RWPE2 (cell line): ENCODE results near the gene MBTPS1.

ENCODE experiments used
- ATAC-seq: fragments of 200-7000 bp; cut with Tn5 transposase; 3 replicates; pipeline ENCODE4 v1.9.1; 2021; ENCODE audit warnings: low read depth
- DNase-seq: peaks from one replicate; pipeline ENCODE4 v3.0.0-alpha.2; 2020; ENCODE audit warnings: low spot score
- H3K27ac ChIP-seq: fragments of 450-650 bp; 2 replicates; pipeline ENCODE4 v1.5.1; 2017; ENCODE audit warnings: mild to moderate bottlenecking; ENCODE audit not compliant: poor library complexity, severe bottlenecking
- H3K27me3 ChIP-seq: fragments of 250-450 bp; sonication (Bioruptor Pico); 2 replicates; pipeline ENCODE4 v1.5.1; 2021; ENCODE audit warnings: mild to moderate bottlenecking, moderate library complexity; ENCODE audit not compliant: insufficient read depth, poor library complexity, severe bottlenecking
- H3K36me3 ChIP-seq: fragments of 250-450 bp; sonication (Bioruptor Pico); 2 replicates; pipeline ENCODE4 v1.5.1; 2020; ENCODE audit warnings: low read depth, mild to moderate bottlenecking, moderate library complexity
- H3K4me1 ChIP-seq: fragments of 250-450 bp; sonication (Bioruptor Pico); 2 replicates; pipeline ENCODE4 v1.5.1; 2021; ENCODE audit warnings: mild to moderate bottlenecking, moderate library complexity; ENCODE audit not compliant: insufficient read depth, poor library complexity, severe bottlenecking
- H3K4me3 ChIP-seq: fragments of 250-450 bp; sonication (Bioruptor Pico); 2 replicates; pipeline ENCODE4 v1.5.1; 2021; ENCODE audit warnings: mild to moderate bottlenecking, moderate library complexity; ENCODE audit not compliant: severe bottlenecking
- H3K9me3 ChIP-seq: fragments of 250-450 bp; sonication (Bioruptor Pico); 2 replicates; pipeline ENCODE4 v1.5.1; 2021; ENCODE audit warnings: mild to moderate bottlenecking, moderate library complexity; ENCODE audit not compliant: severe bottlenecking
- CTCF ChIP-seq: fragments of 450-650 bp; IDR thresholded peaks from one replicate; pipeline ENCODE4 v1.5.1; 2017; ENCODE audit warnings: mild to moderate bottlenecking, moderate library complexity; ENCODE audit not compliant: poor library complexity, severe bottlenecking

The MBTPS1 gene

GRCh38 chr16:84061236-84061819 lies 55.4 kb downstream of the MBTPS1 start:
- H3K4me3 ChIP-seq, result no peak overlapping the region
- no peaks in the 10 kb centered on the region for H3K4me1 ChIP-seq
- ATAC-seq (no peak), DNase-seq (no peak)
- no peaks in the 10 kb centered on the region for H3K27me3 ChIP-seq
- no peaks in the 10 kb centered on the region for H3K9me3 ChIP-seq
- peaks cover 94% of the 10 kb centered on the region for H3K36me3 ChIP-seq
- no peak for TF ChIP-seq CTCF
- no peak overlapping the region for H3K27ac ChIP-seq

- Histone ChIP-seq H3K4me1 (no peaks in the 10 kb centered on the region), H3K36me3 (peaks cover 95% of the 10 kb centered on the region), H3K4me3 (no peak overlapping the region), H3K27ac (no peak overlapping the region), H3K27me3 (no peaks in the 10 kb centered on the region), H3K9me3 (no peaks in the 10 kb centered on the region)
- ATAC-seq (no peak), DNase-seq (no peak)
- TF ChIP-seq CTCF, result no peak
Observed at GRCh38 chr16:84059946-84060901, 56.5 kb downstream of the MBTPS1 start.

GRCh38 chr16:84059111-84059510 lies 57.6 kb downstream of the MBTPS1 start:
- ATAC-seq, result no peak
- H3K36me3 ChIP-seq, result peaks cover 92% of the 10 kb centered on the region
- no peaks in the 10 kb centered on the region for H3K4me1 ChIP-seq

GRCh38 chr16:84058664-84059063 lies 58.1 kb downstream of the MBTPS1 start:
- H3K9me3 ChIP-seq, result no peaks in the 10 kb centered on the region
- peaks cover 92% of the 10 kb centered on the region for H3K36me3 ChIP-seq
- ATAC-seq (no peak), DNase-seq (no peak)
- TF ChIP-seq CTCF, result no peak
- no peak overlapping the region for H3K4me3 ChIP-seq
- H3K4me1 ChIP-seq, result no peaks in the 10 kb centered on the region
- no peak overlapping the region for H3K27ac ChIP-seq
- no peaks in the 10 kb centered on the region for H3K27me3 ChIP-seq

More at GRCh38 chr16:84059111-84059510, 57.6 kb downstream of the MBTPS1 start:
- no peak for TF ChIP-seq CTCF
- no peaks in the 10 kb centered on the region for H3K27me3 ChIP-seq
- no peaks in the 10 kb centered on the region for H3K9me3 ChIP-seq
- no peak overlapping the region for H3K27ac ChIP-seq
- DNase-seq, result no peak
- H3K4me3 ChIP-seq, result no peak overlapping the region

- Histone ChIP-seq H3K36me3 (peaks cover 90% of the 10 kb centered on the region), H3K4me3 (no peak overlapping the region), H3K4me1 (no peaks in the 10 kb centered on the region), H3K27me3 (no peaks in the 10 kb centered on the region), H3K27ac (no peak overlapping the region), H3K9me3 (no peaks in the 10 kb centered on the region)
- ATAC-seq (no peak), DNase-seq (no peak)
- no peak for TF ChIP-seq CTCF
Observed at GRCh38 chr16:84058211-84058610, 58.5 kb downstream of the MBTPS1 start.
